ENCODE measurements around the gene EIF1AX. TPM values are rescaled to one million over a fixed set of nuclear protein-coding genes. Genes with fewer than 3 reads are reported as not detected.
"Not testable (repeated sequence)": the region's sequence is repeated elsewhere in the genome, so short reads cannot be mapped to it uniquely, and the experiment has no call there.

Gene EIF1AX
- polyA plus RNA-seq, 4 donors, result 27.5 to 87.9 (median 43.0) TPM

DNA sequence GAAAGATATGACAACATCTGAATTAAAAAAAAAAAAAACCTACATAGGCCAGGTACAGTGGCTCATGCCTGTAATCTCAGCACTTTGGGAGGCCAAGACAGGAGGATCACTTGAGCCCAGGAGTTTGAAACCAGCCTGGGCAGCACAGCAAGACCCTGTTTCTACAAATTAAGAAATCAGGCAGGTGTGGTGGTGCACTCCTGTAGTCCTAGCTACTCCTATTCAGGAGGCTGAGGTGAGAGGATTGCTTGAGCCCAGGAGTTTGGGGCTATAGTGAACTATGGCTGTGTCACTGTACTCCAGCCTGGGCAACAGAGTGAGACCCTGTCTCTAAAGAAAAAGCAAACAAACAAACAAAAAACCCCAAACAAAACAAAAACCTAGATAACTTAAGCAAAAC, 20.9 kb upstream of the EIF1AX start:
- not testable (repeated sequence) for H3K4me3 ChIP-seq (ENCODE audit: low read depth in 1 of 3, low read length in 3 of 3); DNase-seq; H3K9me3 ChIP-seq (ENCODE audit: control insufficient read depth in 2 of 2, insufficient read depth in 1 of 2, low read depth in 1 of 2, low read length in 1 of 2); H3K4me1 ChIP-seq (ENCODE audit: control insufficient read depth in 3 of 3, insufficient read depth in 2 of 3, low read depth in 1 of 3, low read length in 2 of 3); H3K27me3 ChIP-seq (ENCODE audit: control insufficient read depth in 3 of 3, insufficient read depth in 3 of 3, low read length in 3 of 3); FAIRE-seq; H3K27ac ChIP-seq (ENCODE audit: low read depth in 1 of 3, low read length in 2 of 3)
- H3K36me3 ChIP-seq (ENCODE audit: control insufficient read depth in 3 of 3, insufficient read depth in 2 of 3, low read depth in 1 of 3, low read length in 3 of 3), result peaks cover 0 to 18% (median 4%) of the 10 kb centered on the region in 3 donors

DNA sequence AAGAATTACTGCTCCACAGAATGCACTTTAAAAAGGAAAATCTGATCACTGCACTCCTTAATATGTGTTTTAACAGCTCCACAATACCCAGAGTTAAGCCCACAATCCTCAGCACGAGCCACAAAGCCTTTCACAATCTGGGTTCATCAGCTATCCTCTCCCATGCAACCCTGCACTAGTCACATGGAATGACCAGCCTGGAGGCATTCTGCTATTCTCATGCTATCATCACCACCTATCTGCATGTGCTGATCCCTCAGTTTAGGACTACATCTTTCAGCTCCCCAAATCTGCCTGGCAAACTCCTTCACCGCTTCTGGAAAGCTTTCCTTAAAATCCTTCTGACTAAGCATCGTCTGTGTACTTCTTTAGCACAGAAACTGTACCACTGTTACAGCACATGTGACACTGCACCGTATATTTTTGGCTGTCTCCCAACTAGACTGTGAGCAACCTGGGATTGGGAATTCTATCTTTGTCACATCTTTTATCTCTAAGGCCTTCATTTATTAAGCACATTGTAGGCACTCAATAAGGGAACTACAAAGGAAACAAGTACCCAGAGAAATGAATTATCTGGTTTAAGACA, 18.3 kb upstream of the EIF1AX start:
- Histone ChIP-seq H3K4me1 (ENCODE audit: control insufficient read depth in 3 of 3, insufficient read depth in 2 of 3, low read depth in 1 of 3, low read length in 2 of 3) (no peaks in the 10 kb centered on the region), H3K4me3 (ENCODE audit: low read depth in 1 of 3, low read length in 3 of 3) (no peak overlapping the region), H3K27me3 (ENCODE audit: control insufficient read depth in 3 of 3, insufficient read depth in 3 of 3, low read length in 3 of 3) (no peaks in the 10 kb centered on the region), H3K27ac (ENCODE audit: low read depth in 1 of 3, low read length in 2 of 3) (no peak overlapping the region), H3K9me3 (ENCODE audit: control insufficient read depth in 2 of 2, insufficient read depth in 1 of 2, low read depth in 1 of 2, low read length in 1 of 2) (no peaks in the 10 kb centered on the region), H3K36me3 (ENCODE audit: control insufficient read depth in 3 of 3, insufficient read depth in 2 of 3, low read depth in 1 of 3, low read length in 3 of 3) (peaks cover 5 to 27% (median 7%) of the 10 kb centered on the region in 3 donors)
- 71 to 83% (median 76%) methylated on average over 4 of the region's 4 CpGs for WGBS, 3 donors
- no peak for FAIRE-seq
- no peak for DNase-seq

DNA sequence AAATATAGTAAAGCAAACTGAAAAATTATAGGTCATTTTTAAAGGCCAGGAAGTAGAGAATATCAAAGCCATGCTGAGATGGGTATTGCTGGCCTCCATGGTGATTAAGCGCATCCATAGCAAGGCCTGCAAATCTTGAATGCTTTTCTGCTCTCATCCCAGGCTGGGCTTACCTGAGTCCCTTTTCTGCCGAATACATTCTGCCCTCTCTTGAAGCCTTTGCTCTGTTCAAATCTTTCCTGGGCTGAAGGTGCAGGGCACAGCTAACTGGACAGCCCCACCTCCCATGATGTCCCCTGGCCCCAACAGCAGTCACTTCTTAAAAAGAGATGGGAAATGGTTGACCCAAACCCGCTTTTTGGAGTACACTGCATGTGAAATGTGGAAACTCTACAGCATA, 10.1 kb upstream of the EIF1AX start:
- WGBS, 3 donors, result 84 to 98% (median 97%) methylated on average over 3 of the region's 3 CpGs
- DNase-seq (no peak), FAIRE-seq (no peak)
- H3K27ac ChIP-seq (ENCODE audit: low read depth in 1 of 3, low read length in 2 of 3), result no peak overlapping the region
- no peaks in the 10 kb centered on the region for H3K27me3 ChIP-seq (ENCODE audit: control insufficient read depth in 3 of 3, insufficient read depth in 3 of 3, low read length in 3 of 3)
- H3K4me1 ChIP-seq (ENCODE audit: control insufficient read depth in 3 of 3, insufficient read depth in 2 of 3, low read depth in 1 of 3, low read length in 2 of 3), result no peaks in the 10 kb centered on the region
- peaks cover 5 to 13% (median 7%) of the 10 kb centered on the region in 3 donors for H3K36me3 ChIP-seq (ENCODE audit: control insufficient read depth in 3 of 3, insufficient read depth in 2 of 3, low read depth in 1 of 3, low read length in 3 of 3)
- H3K9me3 ChIP-seq (ENCODE audit: control insufficient read depth in 2 of 2, insufficient read depth in 1 of 2, low read depth in 1 of 2, low read length in 1 of 2), result no peaks in the 10 kb centered on the region
- H3K4me3 ChIP-seq (ENCODE audit: low read depth in 1 of 3, low read length in 3 of 3), result no peak overlapping the region

GRCh38 chrX:20149326-20149725, 7.7 kb upstream of the EIF1AX start:
- peaks cover 0 to 3% (median 2%) of the 10 kb centered on the region in 3 donors for H3K36me3 ChIP-seq (ENCODE audit: control insufficient read depth in 3 of 3, insufficient read depth in 2 of 3, low read depth in 1 of 3, low read length in 3 of 3)
- WGBS, 3 donors, result 84 to 88% (median 85%) methylated on average over 2 of the region's 2 CpGs
- no peak for FAIRE-seq
- no peaks in the 10 kb centered on the region for H3K4me1 ChIP-seq (ENCODE audit: control insufficient read depth in 3 of 3, insufficient read depth in 2 of 3, low read depth in 1 of 3, low read length in 2 of 3)
- DNase-seq, result no peak
- no peak overlapping the region for H3K4me3 ChIP-seq (ENCODE audit: low read depth in 1 of 3, low read length in 3 of 3)
- H3K27ac ChIP-seq (ENCODE audit: low read depth in 1 of 3, low read length in 2 of 3), result no peak overlapping the region
- no peaks in the 10 kb centered on the region for H3K27me3 ChIP-seq (ENCODE audit: control insufficient read depth in 3 of 3, insufficient read depth in 3 of 3, low read length in 3 of 3)
- no peaks in the 10 kb centered on the region for H3K9me3 ChIP-seq (ENCODE audit: control insufficient read depth in 2 of 2, insufficient read depth in 1 of 2, low read depth in 1 of 2, low read length in 1 of 2)

DNA sequence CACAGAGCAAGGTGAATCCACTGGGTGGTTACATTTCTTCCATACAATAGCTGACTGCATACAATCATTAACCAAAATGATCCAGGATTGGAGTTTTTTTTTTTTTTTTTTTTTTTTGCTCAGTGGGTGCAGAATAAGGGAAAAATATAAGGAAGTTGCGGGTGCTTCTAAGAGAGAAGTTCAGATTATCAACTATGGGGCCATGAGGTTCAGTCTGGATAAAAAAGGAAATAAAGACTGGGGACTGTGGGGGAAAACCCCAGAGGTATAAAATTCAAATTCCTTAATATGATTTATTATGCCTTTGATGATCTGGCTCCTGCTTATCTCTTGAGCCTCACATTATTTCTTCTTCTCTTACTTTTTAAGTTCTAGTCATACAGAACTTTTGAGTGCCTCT, 5.9 kb upstream of the EIF1AX start:
- WGBS, 3 donors, result 11 to 52% (median 32%) methylated on average over 1 of the region's 1 CpG
- Histone ChIP-seq H3K4me3 (ENCODE audit: low read depth in 1 of 3, low read length in 3 of 3) (no peak overlapping the region), H3K36me3 (ENCODE audit: control insufficient read depth in 3 of 3, insufficient read depth in 2 of 3, low read depth in 1 of 3, low read length in 3 of 3) (peaks cover 0 to 3% (median 2%) of the 10 kb centered on the region in 3 donors), H3K27ac (ENCODE audit: low read depth in 1 of 3, low read length in 2 of 3) (no peak overlapping the region), H3K4me1 (ENCODE audit: control insufficient read depth in 3 of 3, insufficient read depth in 2 of 3, low read depth in 1 of 3, low read length in 2 of 3) (no peaks in the 10 kb centered on the region), H3K27me3 (ENCODE audit: control insufficient read depth in 3 of 3, insufficient read depth in 3 of 3, low read length in 3 of 3) (no peaks in the 10 kb centered on the region), H3K9me3 (ENCODE audit: control insufficient read depth in 2 of 2, insufficient read depth in 1 of 2, low read depth in 1 of 2, low read length in 1 of 2) (no peaks in the 10 kb centered on the region)
- DNase-seq, result no peak
- FAIRE-seq, result no peak

- Histone ChIP-seq H3K9me3 (ENCODE audit: control insufficient read depth in 2 of 2, insufficient read depth in 1 of 2, low read depth in 1 of 2, low read length in 1 of 2) (no peaks in the 10 kb centered on the region), H3K4me3 (ENCODE audit: low read depth in 1 of 3, low read length in 3 of 3) (no peak overlapping the region), H3K36me3 (ENCODE audit: control insufficient read depth in 3 of 3, insufficient read depth in 2 of 3, low read depth in 1 of 3, low read length in 3 of 3) (no peaks in the 10 kb centered on the region), H3K27me3 (ENCODE audit: control insufficient read depth in 3 of 3, insufficient read depth in 3 of 3, low read length in 3 of 3) (no peaks in the 10 kb centered on the region), H3K27ac (ENCODE audit: low read depth in 1 of 3, low read length in 2 of 3) (no peak overlapping the region), H3K4me1 (ENCODE audit: control insufficient read depth in 3 of 3, insufficient read depth in 2 of 3, low read depth in 1 of 3, low read length in 2 of 3) (peaks cover 0 to 2% (median 0%) of the 10 kb centered on the region in 3 donors)
- no peak for FAIRE-seq
- no peak for DNase-seq
- WGBS, 3 donors, result 70 to 82% (median 78%) methylated on average over 3 of the region's 3 CpGs
These were observed 2.9 kb upstream of the EIF1AX start for GRCh38 chrX:20144491-20144890.

GRCh38 chrX:20143561-20143960, 1.9 kb upstream of the EIF1AX start:
- Histone ChIP-seq H3K9me3 (ENCODE audit: control insufficient read depth in 2 of 2, insufficient read depth in 1 of 2, low read depth in 1 of 2, low read length in 1 of 2) (no peaks in the 10 kb centered on the region), H3K36me3 (ENCODE audit: control insufficient read depth in 3 of 3, insufficient read depth in 2 of 3, low read depth in 1 of 3, low read length in 3 of 3) (peaks cover 0 to 2% (median 0%) of the 10 kb centered on the region in 3 donors), H3K4me3 (ENCODE audit: low read depth in 1 of 3, low read length in 3 of 3) (no peak overlapping the region), H3K27me3 (ENCODE audit: control insufficient read depth in 3 of 3, insufficient read depth in 3 of 3, low read length in 3 of 3) (no peaks in the 10 kb centered on the region), H3K4me1 (ENCODE audit: control insufficient read depth in 3 of 3, insufficient read depth in 2 of 3, low read depth in 1 of 3, low read length in 2 of 3) (peaks cover 0 to 8% (median 4%) of the 10 kb centered on the region in 3 donors), H3K27ac (ENCODE audit: low read depth in 1 of 3, low read length in 2 of 3) (peak overlapping the region in 1 of 3 donors; percentile 38)
- 60 to 86% (median 66%) methylated on average over 2 of the region's 2 CpGs for WGBS, 3 donors
- no peak for DNase-seq
- no peak for FAIRE-seq

- peaks cover 0 to 4% (median 2%) of the 10 kb centered on the region in 3 donors for H3K36me3 ChIP-seq (ENCODE audit: control insufficient read depth in 3 of 3, insufficient read depth in 2 of 3, low read depth in 1 of 3, low read length in 3 of 3)
- peak overlapping the region in 2 of 3 donors; percentile 11 to 58 for H3K27ac ChIP-seq (ENCODE audit: low read depth in 1 of 3, low read length in 2 of 3)
- WGBS, 3 donors, result 66 to 83% (median 76%) methylated on average over 6 of the region's 6 CpGs
- H3K4me3 ChIP-seq (ENCODE audit: low read depth in 1 of 3, low read length in 3 of 3), result no peak overlapping the region
- no peaks in the 10 kb centered on the region for H3K27me3 ChIP-seq (ENCODE audit: control insufficient read depth in 3 of 3, insufficient read depth in 3 of 3, low read length in 3 of 3)
- H3K9me3 ChIP-seq (ENCODE audit: control insufficient read depth in 2 of 2, insufficient read depth in 1 of 2, low read depth in 1 of 2, low read length in 1 of 2), result no peaks in the 10 kb centered on the region
- no peak for FAIRE-seq
- H3K4me1 ChIP-seq (ENCODE audit: control insufficient read depth in 3 of 3, insufficient read depth in 2 of 3, low read depth in 1 of 3, low read length in 2 of 3), result peaks cover 0 to 8% (median 4%) of the 10 kb centered on the region in 3 donors
- DNase-seq, result no peak
These were observed 1.5 kb upstream of the EIF1AX start for GRCh38 chrX:20143111-20143510.

GRCh38 chrX:20140420-20140819, 1.2 kb downstream of the EIF1AX start:
- H3K9me3 ChIP-seq (ENCODE audit: control insufficient read depth in 2 of 2, insufficient read depth in 1 of 2, low read depth in 1 of 2, low read length in 1 of 2), result no peaks in the 10 kb centered on the region
- H3K36me3 ChIP-seq (ENCODE audit: control insufficient read depth in 3 of 3, insufficient read depth in 2 of 3, low read depth in 1 of 3, low read length in 3 of 3), result peaks cover 0 to 9% (median 5%) of the 10 kb centered on the region in 3 donors
- no peak for DNase-seq
- peak overlapping the region in 1 of 3 donors; percentile 77 for H3K27ac ChIP-seq (ENCODE audit: low read depth in 1 of 3, low read length in 2 of 3)
- H3K4me3 ChIP-seq (ENCODE audit: low read depth in 1 of 3, low read length in 3 of 3), result peak overlapping the region in 2 of 3 donors; percentile 78 to 96
- H3K4me1 ChIP-seq (ENCODE audit: control insufficient read depth in 3 of 3, insufficient read depth in 2 of 3, low read depth in 1 of 3, low read length in 2 of 3), result peaks cover 0 to 8% (median 4%) of the 10 kb centered on the region in 3 donors
- H3K27me3 ChIP-seq (ENCODE audit: control insufficient read depth in 3 of 3, insufficient read depth in 3 of 3, low read length in 3 of 3), result no peaks in the 10 kb centered on the region
- peak; percentile 36 for FAIRE-seq
- 1 to 9% (median 4%) methylated on average over 3 of the region's 3 CpGs for WGBS, 3 donors

Measured in small intestine (tissue), 7 donors.